Measurements from ENCODE around the gene OR2F1. TPM values are rescaled to one million over a fixed set of nuclear protein-coding genes. Genes with fewer than 3 reads are reported as not detected.

Gene OR2F1
- total RNA-seq, 1 donor from 2014 or later = not detected

- Histone ChIP-seq H3K36me3 (no peaks in the 10 kb centered on the region), H3K4me3 (no peak overlapping the region), H3K27ac (no peak overlapping the region), H3K4me1 (peaks cover 0 to 6% of the 10 kb centered on the region in 2 donors), H3K27me3 (no peaks in the 10 kb centered on the region), H3K9me3 (no peaks in the 10 kb centered on the region)
- intact Hi-C loops (cut with DNase I) = loop anchor here (10.0 kb wide), 1 partner anchor 51 kb away; the partner anchor contains the start of gene OR6B1
- no peak for TF ChIP-seq CTCF (IDR thresholded peaks at IDR 0.05)
- no peak for DNase-seq (ENCODE audit: low spot score in 2 of 2)
These were observed 509 bp upstream of the OR2F1 start for GRCh38 chr7:143954135-143954534.

- H3K4me3 ChIP-seq = no peak overlapping the region
- H3K27me3 ChIP-seq = no peaks in the 10 kb centered on the region
- TF ChIP-seq CTCF (IDR thresholded peaks at IDR 0.05) = no peak
- no peak for DNase-seq (ENCODE audit: low spot score in 2 of 2)
- H3K36me3 ChIP-seq = no peaks in the 10 kb centered on the region
- intact Hi-C loops (cut with DNase I) = loop anchor here (10.0 kb wide), 1 partner anchor 46 kb away; the partner anchor contains the start of gene OR6B1
- H3K27ac ChIP-seq = no peak overlapping the region
- peaks cover 0 to 2% of the 10 kb centered on the region in 2 donors for H3K4me1 ChIP-seq
- no peaks in the 10 kb centered on the region for H3K9me3 ChIP-seq
These were observed 4.1 kb downstream of the OR2F1 start for GRCh38 chr7:143958781-143959180.

GRCh38 chr7:143960813-143961610 is 6.4 kb downstream of the OR2F1 start:
- no peak for TF ChIP-seq CTCF (IDR thresholded peaks at IDR 0.05)
- intact Hi-C loops (cut with DNase I) = no loop called here
- DNase-seq (ENCODE audit: low spot score in 2 of 2) = no peak
- Histone ChIP-seq H3K9me3 (no peaks in the 10 kb centered on the region), H3K27ac (no peak overlapping the region), H3K36me3 (no peaks in the 10 kb centered on the region), H3K4me3 (no peak overlapping the region), H3K27me3 (no peaks in the 10 kb centered on the region), H3K4me1 (no peaks in the 10 kb centered on the region)

- H3K36me3 ChIP-seq = no peaks in the 10 kb centered on the region
- H3K4me3 ChIP-seq = no peak overlapping the region
- no peak overlapping the region for H3K27ac ChIP-seq
- no peaks in the 10 kb centered on the region for H3K27me3 ChIP-seq
- no peaks in the 10 kb centered on the region for H3K9me3 ChIP-seq
- DNase-seq (ENCODE audit: low spot score in 2 of 2) = no peak
- intact Hi-C loops (cut with DNase I) = no loop called here
- TF ChIP-seq CTCF (IDR thresholded peaks at IDR 0.05) = no peak
- no peaks in the 10 kb centered on the region for H3K4me1 ChIP-seq
These were observed 10.6 kb downstream of the OR2F1 start for GRCh38 chr7:143965280-143965679.

- Histone ChIP-seq H3K27ac (no peak overlapping the region), H3K4me3 (no peak overlapping the region), H3K27me3 (no peaks in the 10 kb centered on the region), H3K4me1 (no peaks in the 10 kb centered on the region), H3K36me3 (no peaks in the 10 kb centered on the region), H3K9me3 (no peaks in the 10 kb centered on the region)
- no peak for TF ChIP-seq CTCF (IDR thresholded peaks at IDR 0.05)
- intact Hi-C loops (cut with DNase I) = no loop called here
- no peak for DNase-seq (ENCODE audit: low spot score in 2 of 2)
These were observed 12.8 kb downstream of the OR2F1 start for GRCh38 chr7:143967398-143967797.

All from ascending aorta (tissue), 2 donors.